ENCODE measurements around the gene TRAPPC12.

DNA sequence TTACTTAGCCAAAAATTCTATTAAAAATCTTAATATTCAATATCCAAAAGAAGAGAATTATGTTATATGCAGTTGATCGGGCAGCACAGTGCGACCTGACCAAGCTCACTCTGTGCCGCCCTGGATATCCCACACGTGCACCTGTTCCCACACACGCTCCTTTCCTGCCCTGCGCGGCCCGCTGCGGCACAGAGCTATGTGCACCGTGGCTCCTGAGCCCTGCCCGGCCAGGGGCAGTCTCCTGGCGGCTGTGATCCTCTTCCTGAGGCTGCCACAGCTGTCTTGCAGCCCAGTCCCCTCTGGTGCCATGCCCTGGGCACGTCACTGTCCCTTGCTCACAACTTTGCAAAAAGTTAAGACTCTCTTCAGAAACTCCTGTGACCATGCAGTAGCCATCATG is 29.3 kb downstream of the TRAPPC12 start:
- TF ChIP-seq, protein P1, sequence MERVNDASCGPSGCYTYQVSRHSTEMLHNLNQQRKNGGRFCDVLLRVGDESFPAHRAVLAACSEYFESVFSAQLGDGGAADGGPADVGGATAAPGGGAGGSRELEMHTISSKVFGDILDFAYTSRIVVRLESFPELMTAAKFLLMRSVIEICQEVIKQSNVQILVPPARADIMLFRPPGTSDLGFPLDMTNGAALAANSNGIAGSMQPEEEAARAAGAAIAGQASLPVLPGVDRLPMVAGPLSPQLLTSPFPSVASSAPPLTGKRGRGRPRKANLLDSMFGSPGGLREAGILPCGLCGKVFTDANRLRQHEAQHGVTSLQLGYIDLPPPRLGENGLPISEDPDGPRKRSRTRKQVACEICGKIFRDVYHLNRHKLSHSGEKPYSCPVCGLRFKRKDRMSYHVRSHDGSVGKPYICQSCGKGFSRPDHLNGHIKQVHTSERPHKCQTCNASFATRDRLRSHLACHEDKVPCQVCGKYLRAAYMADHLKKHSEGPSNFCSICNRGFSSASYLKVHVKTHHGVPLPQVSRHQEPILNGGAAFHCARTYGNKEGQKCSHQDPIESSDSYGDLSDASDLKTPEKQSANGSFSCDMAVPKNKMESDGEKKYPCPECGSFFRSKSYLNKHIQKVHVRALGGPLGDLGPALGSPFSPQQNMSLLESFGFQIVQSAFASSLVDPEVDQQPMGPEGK (CRISPR knock-in tag; IDR thresholded peaks at IDR 0.05; ENCODE audit: borderline replicate concordance), result no peak
- no peak for TF ChIP-seq ESRRG (CRISPR knock-in tag; IDR thresholded peaks at IDR 0.05)
- no peak for TF ChIP-seq ZFP3 (CRISPR knock-in tag; IDR thresholded peaks at IDR 0.05)
- TF ChIP-seq, protein P2, sequence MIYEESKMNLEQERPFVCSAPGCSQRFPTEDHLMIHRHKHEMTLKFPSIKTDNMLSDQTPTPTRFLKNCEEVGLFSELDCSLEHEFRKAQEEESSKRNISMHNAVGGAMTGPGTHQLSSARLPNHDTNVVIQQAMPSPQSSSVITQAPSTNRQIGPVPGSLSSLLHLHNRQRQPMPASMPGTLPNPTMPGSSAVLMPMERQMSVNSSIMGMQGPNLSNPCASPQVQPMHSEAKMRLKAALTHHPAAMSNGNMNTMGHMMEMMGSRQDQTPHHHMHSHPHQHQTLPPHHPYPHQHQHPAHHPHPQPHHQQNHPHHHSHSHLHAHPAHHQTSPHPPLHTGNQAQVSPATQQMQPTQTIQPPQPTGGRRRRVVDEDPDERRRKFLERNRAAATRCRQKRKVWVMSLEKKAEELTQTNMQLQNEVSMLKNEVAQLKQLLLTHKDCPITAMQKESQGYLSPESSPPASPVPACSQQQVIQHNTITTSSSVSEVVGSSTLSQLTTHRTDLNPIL (CRISPR knock-in tag; IDR thresholded peaks at IDR 0.05; ENCODE audit: low read depth), result no peak
- no peak for TF ChIP-seq CSDC2 (CRISPR knock-in tag; IDR thresholded peaks at IDR 0.05)
- no peak for TF ChIP-seq TOX (CRISPR knock-in tag; IDR thresholded peaks at IDR 0.05; ENCODE audit: borderline replicate concordance)
- TF ChIP-seq SNAI2 (CRISPR knock-in tag; IDR thresholded peaks at IDR 0.05), result no peak
- no peak for TF ChIP-seq ZFP30 (CRISPR knock-in tag; IDR thresholded peaks at IDR 0.05)
- no peak for TF ChIP-seq ZC3H10 (CRISPR knock-in tag; IDR thresholded peaks at IDR 0.05)
- TF ChIP-seq RARB (CRISPR knock-in tag; IDR thresholded peaks at IDR 0.05), result no peak
- TF ChIP-seq, protein P3, sequence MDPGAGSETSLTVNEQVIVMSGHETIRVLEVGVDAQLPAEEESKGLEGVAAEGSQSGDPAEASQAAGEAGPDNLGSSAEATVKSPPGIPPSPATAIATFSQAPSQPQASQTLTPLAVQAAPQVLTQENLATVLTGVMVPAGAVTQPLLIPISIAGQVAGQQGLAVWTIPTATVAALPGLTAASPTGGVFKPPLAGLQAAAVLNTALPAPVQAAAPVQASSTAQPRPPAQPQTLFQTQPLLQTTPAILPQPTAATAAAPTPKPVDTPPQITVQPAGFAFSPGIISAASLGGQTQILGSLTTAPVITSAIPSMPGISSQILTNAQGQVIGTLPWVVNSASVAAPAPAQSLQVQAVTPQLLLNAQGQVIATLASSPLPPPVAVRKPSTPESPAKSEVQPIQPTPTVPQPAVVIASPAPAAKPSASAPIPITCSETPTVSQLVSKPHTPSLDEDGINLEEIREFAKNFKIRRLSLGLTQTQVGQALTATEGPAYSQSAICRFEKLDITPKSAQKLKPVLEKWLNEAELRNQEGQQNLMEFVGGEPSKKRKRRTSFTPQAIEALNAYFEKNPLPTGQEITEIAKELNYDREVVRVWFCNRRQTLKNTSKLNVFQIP (CRISPR knock-in tag; IDR thresholded peaks at IDR 0.05; ENCODE audit: borderline replicate concordance, low read depth), result no peak
- no peak for TF ChIP-seq ZNF565 (CRISPR knock-in tag; conservative IDR thresholded peaks at IDR 0.05; ENCODE audit: low read depth)
- no peak for TF ChIP-seq ARNTL (CRISPR knock-in tag; IDR thresholded peaks at IDR 0.05; ENCODE audit: borderline replicate concordance, low read depth)

Data from SK-N-SH treated with all-trans-retinoic acid at 6 μM for 48 hours (cell line).